ENCODE data around the gene MAD1L1. TPM values are rescaled to one million over a fixed set of nuclear protein-coding genes. Genes with fewer than 3 reads are reported as not detected.

MAD1L1 gene
- total and polyA plus RNA-seq, 2 donors (not counting 3 experiments of a cell fraction or from before 2014, with no cell fraction given) = 34.1 to 42.3 TPM

GRCh38 chr7:1986366-1987083, 246.2 kb downstream of the MAD1L1 start:
- H3K9me1 ChIP-seq (replicated peaks; ENCODE audit: control insufficient read depth, extremely low read depth, insufficient read depth, low read length) = no peaks in the 10 kb centered on the region
- no peak for DNase-seq (ENCODE audit: low read depth, low spot score)
- no peak overlapping the region for H3K9ac ChIP-seq (replicated peaks; ENCODE audit: extremely low read depth, insufficient read depth, low read length)
- H3K79me2 ChIP-seq (ENCODE audit: control insufficient read depth, insufficient read depth, low read length) = no peaks in the 10 kb centered on the region
- no peaks in the 10 kb centered on the region for H3K4me1 ChIP-seq (ENCODE audit: control insufficient read depth, extremely low read depth, insufficient read depth, low read length)
- BruUV-seq (replicated peaks) = no TSS peak
- H3K27me3 ChIP-seq (ENCODE audit: control insufficient read depth in 2 of 2, insufficient read depth in 2 of 2, low read length in 2 of 2) = no peaks in the 10 kb centered on the region
- no peak for TF ChIP-seq GATA2 (IDR thresholded peaks at IDR 0.05; ENCODE audit: insufficient read depth, insufficient read length, low read depth, low read length)
- TF ChIP-seq MYC (IDR thresholded peaks at IDR 0.05; ENCODE audit: low read depth, low read length) = no peak
- no peak for TF ChIP-seq MAX (IDR thresholded peaks at IDR 0.05; ENCODE audit: insufficient read depth, insufficient read length)
- TF ChIP-seq POLR2AphosphoS5 (IDR thresholded peaks at IDR 0.05; ENCODE audit: insufficient read depth, low read depth, low read length) = no peak
- no peak overlapping the region for H3K27ac ChIP-seq (ENCODE audit: insufficient read depth, low read depth, low read length)
- no peaks in the 10 kb centered on the region for H3K9me3 ChIP-seq (replicated peaks; ENCODE audit: control insufficient read depth, insufficient read depth, low read length)
- H3K4me2 ChIP-seq (ENCODE audit: insufficient read depth, low read length) = no peak overlapping the region
- FAIRE-seq = no peak
- POLR2A ChIA-PET = no interaction called here
- H3K36me3 ChIP-seq (ENCODE audit: control insufficient read depth in 2 of 2, extremely low read depth in 1 of 2, insufficient read depth in 2 of 2, low read length in 2 of 2) = no peaks in the 10 kb centered on the region
- H2AFZ ChIP-seq (ENCODE audit: low read depth, low read length) = no peak overlapping the region
- intact Hi-C loops (cut with micrococcal nuclease) = no loop called here
- no peaks in the 10 kb centered on the region for H4K20me1 ChIP-seq (replicated peaks; ENCODE audit: control insufficient read depth, extremely low read depth, insufficient read depth, low read length)
- dilution Hi-C loops (cut with MboI; ENCODE audit: extremely low pct_ligation_motif_present, low sequenced_read_pairs) = no loop called here
- no peak overlapping the region for H3K4me3 ChIP-seq (replicated peaks in 1 of 3; ENCODE audit: insufficient read depth in 1 of 3, low read depth in 1 of 3, low read length in 3 of 3)
- CTCF ChIA-PET = interaction anchor here (0.8 kb wide), 1 partner anchor 16 kb away, joined by 3 read pairs; no protein-coding TSS in a partner anchor

GRCh38 chr7:1985936-1986335, 246.8 kb downstream of the MAD1L1 start:
- dilution Hi-C loops (cut with MboI; ENCODE audit: extremely low pct_ligation_motif_present, low sequenced_read_pairs) (no loop called here), intact Hi-C loops (cut with micrococcal nuclease) (no loop called here)
- Histone ChIP-seq H2AFZ (ENCODE audit: low read depth, low read length) (no peak overlapping the region), H3K9me3 (replicated peaks; ENCODE audit: control insufficient read depth, insufficient read depth, low read length) (no peaks in the 10 kb centered on the region), H3K27ac (ENCODE audit: insufficient read depth, low read depth, low read length) (no peak overlapping the region), H3K27me3 (ENCODE audit: control insufficient read depth in 2 of 2, insufficient read depth in 2 of 2, low read length in 2 of 2) (no peaks in the 10 kb centered on the region), H3K4me3 (replicated peaks in 1 of 3; ENCODE audit: insufficient read depth in 1 of 3, low read depth in 1 of 3, low read length in 3 of 3) (no peak overlapping the region), H3K9me1 (replicated peaks; ENCODE audit: control insufficient read depth, extremely low read depth, insufficient read depth, low read length) (no peaks in the 10 kb centered on the region), H3K4me2 (ENCODE audit: insufficient read depth, low read length) (no peak overlapping the region), H3K36me3 (ENCODE audit: control insufficient read depth in 2 of 2, extremely low read depth in 1 of 2, insufficient read depth in 2 of 2, low read length in 2 of 2) (no peaks in the 10 kb centered on the region), H4K20me1 (replicated peaks; ENCODE audit: control insufficient read depth, extremely low read depth, insufficient read depth, low read length) (no peaks in the 10 kb centered on the region), H3K79me2 (ENCODE audit: control insufficient read depth, insufficient read depth, low read length) (no peaks in the 10 kb centered on the region), H3K9ac (replicated peaks; ENCODE audit: extremely low read depth, insufficient read depth, low read length) (no peak overlapping the region), H3K4me1 (ENCODE audit: control insufficient read depth, extremely low read depth, insufficient read depth, low read length) (no peaks in the 10 kb centered on the region)
- FAIRE-seq = no peak
- no TSS peak for BruUV-seq (replicated peaks)
- ChIA-PET CTCF (interaction anchor here (0.8 kb wide), 1 partner anchor 16 kb away, joined by 3 read pairs; no protein-coding TSS in a partner anchor), POLR2A (no interaction called here)
- TF ChIP-seq MAX (IDR thresholded peaks at IDR 0.05; ENCODE audit: insufficient read depth, insufficient read length) = no peak
- TF ChIP-seq CTCF (IDR thresholded peaks at IDR 0.05; ENCODE audit: extremely low read depth in 1 of 2, insufficient read depth in 1 of 2, low read depth in 1 of 2, low read length in 2 of 2) = no peak
- no peak for TF ChIP-seq JUN (IDR thresholded peaks at IDR 0.05; ENCODE audit: borderline replicate concordance, insufficient read depth, insufficient read length, low read depth)
- TF ChIP-seq MYC (IDR thresholded peaks at IDR 0.05; ENCODE audit: low read depth, low read length) = no peak
- no peak for TF ChIP-seq GATA2 (IDR thresholded peaks at IDR 0.05; ENCODE audit: insufficient read depth, insufficient read length, low read depth, low read length)
- TF ChIP-seq FOS (IDR thresholded peaks at IDR 0.05; ENCODE audit: borderline replicate concordance, insufficient read depth, low read length) = no peak
- TF ChIP-seq POLR2AphosphoS5 (IDR thresholded peaks at IDR 0.05; ENCODE audit: insufficient read depth, low read depth, low read length) = no peak
- DNase-seq (ENCODE audit: low read depth, low spot score) = no peak
